PC-9 (cell line): ENCODE measurements around the gene MAP3K20. TPM values are rescaled to one million over a fixed set of nuclear protein-coding genes. Genes with fewer than 3 reads are reported as not detected.
"Not testable (repeated sequence)": the region's sequence is repeated elsewhere in the genome, so short reads cannot be mapped to it uniquely, and the experiment has no call there.

ENCODE experiments used
- BruUV-seq: library from RNA; stranded (reverse); fragments of 400-500 nt; replicated peaks from 2 replicates; lab custom pipeline; 2021; lab: Mats Ljungman, UMichigan
- CTCF ChIA-PET: fragments of 300-600 bp; sonication (Branson Sonifier 250); formaldehyde crosslinking; loops from one replicate; lab custom pipeline; 2022; ENCODE audit warnings: antibody characterized with exemption; lab: Charles Lee
- POLR2A ChIA-PET: fragments of 300-600 bp; sonication (Branson Sonifier 250); formaldehyde crosslinking; loops from one replicate; lab custom pipeline; 2022; ENCODE audit warnings: antibody characterized with exemption; ENCODE audit not compliant: unreplicated experiment; lab: Charles Lee
- DNase-seq, 2 experiments: peaks; one replicate each; pipeline versions ENCODE4 v3.0.0 to v3.0.0-alpha.2; 2015 to 2022; ENCODE audit warnings: mixed read lengths in 1 of 2
- H2AFZ ChIP-seq: fragments of 200-600 bp; sonication (generic); 2 replicates; pipeline ENCODE4 v1.8.1; 2017; ENCODE audit warnings: antibody characterized with exemption
- H3F3A ChIP-seq: fragments of 200-600 bp; sonication (generic); 2 replicates; pipeline ENCODE4 v1.8.1; 2017; ENCODE audit warnings: antibody characterized with exemption, mild to moderate bottlenecking, low read depth; ENCODE audit not compliant: insufficient read depth
- H3K27ac ChIP-seq: fragments of 200-600 bp; sonication (generic); 2 replicates; pipeline ENCODE4 v1.6.1; 2016; ENCODE audit warnings: mixed run types
- H3K27me3 ChIP-seq: fragments of 200-600 bp; sonication (generic); 2 replicates; pipeline ENCODE4 v1.6.1; 2016; ENCODE audit warnings: low read depth, mixed run types; ENCODE audit not compliant: insufficient read depth
- H3K36me3 ChIP-seq: fragments of 200-600 bp; sonication (generic); 2 replicates; pipeline ENCODE4 v1.6.1; 2016; ENCODE audit warnings: low read depth, mixed run types
- H3K4me1 ChIP-seq: fragments of 200-600 bp; sonication (generic); replicated peaks from 2 replicates; pipeline ENCODE4 v1.6.1; 2016; ENCODE audit warnings: mixed run types; ENCODE audit not compliant: insufficient read depth
- H3K4me2 ChIP-seq: fragments of 200-600 bp; sonication (generic); 2 replicates; pipeline ENCODE4 v1.6.1; 2017; ENCODE audit warnings: mixed run types
- H3K4me3 ChIP-seq: fragments of 200-600 bp; sonication (generic); 2 replicates; pipeline ENCODE4 v1.6.1; 2016; ENCODE audit warnings: mixed run types
- H3K79me2 ChIP-seq: fragments of 200-600 bp; sonication (generic); 2 replicates; pipeline ENCODE4 v1.6.1; 2017; ENCODE audit warnings: low read depth, mixed run types
- H3K9me2 ChIP-seq: fragments of 200-600 bp; sonication (generic); 2 replicates; pipeline ENCODE4 v1.8.1; 2017; ENCODE audit warnings: mild to moderate bottlenecking; ENCODE audit not compliant: insufficient read depth
- H3K9me3 ChIP-seq: fragments of 200-600 bp; sonication (generic); 2 replicates; pipeline ENCODE4 v1.8.1; 2016; ENCODE audit warnings: low read depth; ENCODE audit not compliant: insufficient read depth
- H4K20me1 ChIP-seq: fragments of 200-600 bp; sonication (generic); 2 replicates; pipeline ENCODE4 v1.8.1; 2017; ENCODE audit not compliant: insufficient read depth
- CTCF ChIP-seq: fragments of 200-600 bp; sonication (generic); conservative IDR thresholded peaks from 2 replicates; pipeline ENCODE4 v1.6.1; 2017; ENCODE audit warnings: mixed run types, antibody characterized with exemption, mild to moderate bottlenecking, moderate library complexity
- EZH2 ChIP-seq: fragments of 200-600 bp; sonication (generic); IDR thresholded peaks from 2 replicates; pipeline ENCODE4 v1.8.0; 2017; ENCODE audit warnings: antibody characterized with exemption, low read depth
- intact Hi-C: fragments of 100-400 bp; cut with micrococcal nuclease; formaldehyde crosslinking; loops from one replicate; pipeline ENCODE4 v1.10.0; 2022; ENCODE audit not compliant: unreplicated experiment
- total RNA-seq: library from RNA; stranded (reverse); gene quantifications from 2 replicates; pipeline ENCODE4 v1.2.3, GENCODE V29; 2021

Gene MAP3K20
- total RNA-seq, 1 experiment from 2014 or later: 58.5 TPM

- ChIA-PET POLR2A (interaction anchor here (0.8 kb wide), 1 partner anchor 120 kb away, joined by 6 read pairs; no protein-coding TSS in a partner anchor), CTCF (no interaction called here)
- BruUV-seq: no TSS peak
- Histone ChIP-seq H3K27me3 (no peaks in the 10 kb centered on the region), H3K9me2 (no peaks in the 10 kb centered on the region), H3K4me3 (no peak overlapping the region), H3K36me3 (no peaks in the 10 kb centered on the region), H2AFZ (no peak overlapping the region), H3K9me3 (0 out of 2 replicates have a peak, but pooled peaks cover 3% of the 10 kb centered on the region), H3K4me1 (no peaks in the 10 kb centered on the region), H3K4me2 (no peak overlapping the region), H4K20me1 (no peaks in the 10 kb centered on the region), H3F3A (no peaks in the 10 kb centered on the region), H3K27ac (no peak overlapping the region), H3K79me2 (no peaks in the 10 kb centered on the region)
- DNase-seq: no peak
- TF ChIP-seq EZH2 (no peak), CTCF (no peak)
- intact Hi-C loops: no loop called here
Measured at GRCh38 chr2:173279527-173279868, 203.9 kb downstream of the MAP3K20 start.

- Histone ChIP-seq H3K27ac (no peak overlapping the region), H4K20me1 (no peaks in the 10 kb centered on the region), H3F3A (no peaks in the 10 kb centered on the region), H3K79me2 (no peaks in the 10 kb centered on the region), H3K36me3 (no peaks in the 10 kb centered on the region), H3K4me3 (no peak overlapping the region), H3K27me3 (no peaks in the 10 kb centered on the region), H3K4me2 (no peak overlapping the region), H3K9me3 (no peaks in the 10 kb centered on the region), H3K9me2 (no peaks in the 10 kb centered on the region), H2AFZ (no peak overlapping the region), H3K4me1 (no peaks in the 10 kb centered on the region)
- ChIA-PET POLR2A (no interaction called here), CTCF (no interaction called here)
- intact Hi-C loops: no loop called here
- TF ChIP-seq EZH2 (no peak), CTCF (no peak)
- BruUV-seq: no TSS peak
- no peak for DNase-seq
Measured at GRCh38 chr2:173280853-173281252, 205.2 kb downstream of the MAP3K20 start.

GRCh38 chr2:173281898-173282297 is 206.3 kb downstream of the MAP3K20 start:
- H3F3A ChIP-seq, H2AFZ ChIP-seq, H3K9me3 ChIP-seq, H3K27ac ChIP-seq, CTCF ChIA-PET, H3K9me2 ChIP-seq, H3K4me3 ChIP-seq, DNase-seq, H3K27me3 ChIP-seq, H3K4me1 ChIP-seq, H3K4me2 ChIP-seq, intact Hi-C loops, H3K79me2 ChIP-seq, BruUV-seq, H3K36me3 ChIP-seq, H4K20me1 ChIP-seq: not testable (repeated sequence)
- POLR2A ChIA-PET: interaction anchor here (0.6 kb wide), 1 partner anchor 119 kb away, joined by 4 read pairs; no protein-coding TSS in a partner anchor
